Stimulated activated CD4-positive, alpha-beta T cell treated with anti-CD3 and anti-CD28 coated beads, Interleukin-1b, Interleukin-23, amount 100 ng/mL, for 48 hours (primary cell): Measurements from ENCODE around the gene RPS24.
"Not testable (repeated sequence)": the region's sequence is repeated elsewhere in the genome, so short reads cannot be mapped to it uniquely, and the experiment has no call there.

Source experiments
- DNase-seq: peaks from one replicate; pipeline ENCODE4 v3.0.0-alpha.2; 2020

Gene RPS24

GRCh38 chr10:78033637-78034470, at the start of gene RPS24:
RPS24 (plus strand) TSS chr10:78033863; CDS start chr10:78033902, 39 bp downstream.
- peak; percentile 95 for DNase-seq

- no peak for DNase-seq
Measured at GRCh38 chr10:77984986-77985385, 48.7 kb upstream of the RPS24 start.

DNA sequence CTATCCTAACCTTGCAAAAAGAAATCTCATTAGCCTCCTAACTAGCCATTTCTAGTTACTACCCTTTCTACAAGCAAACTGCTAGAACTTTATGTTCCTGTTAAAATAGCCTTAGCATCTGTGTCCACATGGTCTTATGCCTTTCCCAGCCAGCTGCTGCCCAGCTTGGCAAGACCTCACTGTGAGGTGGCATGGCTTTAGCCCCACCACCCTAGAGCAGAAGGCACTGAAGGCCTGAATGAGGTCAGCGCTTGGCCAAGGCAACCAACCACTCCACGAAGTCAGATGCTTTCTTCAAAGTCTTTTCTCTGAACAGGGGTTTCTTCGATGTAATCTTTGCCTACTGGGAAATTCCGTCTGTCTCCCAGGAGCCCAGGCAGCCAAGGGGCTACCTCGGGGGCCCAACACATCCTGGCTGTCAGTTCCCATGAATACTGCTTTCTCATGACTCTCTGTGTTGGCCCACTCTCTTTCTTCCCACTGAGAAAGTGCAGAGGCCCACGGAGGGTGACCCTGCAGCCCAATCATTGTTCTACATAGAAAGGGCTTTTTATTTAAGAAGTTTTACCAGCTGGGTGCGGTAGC, 45.9 kb upstream of the RPS24 start:
- DNase-seq: no peak

- peak; percentile 17 for DNase-seq
Measured at GRCh38 chr10:77989081-77989724, 44.5 kb upstream of the RPS24 start.

DNA sequence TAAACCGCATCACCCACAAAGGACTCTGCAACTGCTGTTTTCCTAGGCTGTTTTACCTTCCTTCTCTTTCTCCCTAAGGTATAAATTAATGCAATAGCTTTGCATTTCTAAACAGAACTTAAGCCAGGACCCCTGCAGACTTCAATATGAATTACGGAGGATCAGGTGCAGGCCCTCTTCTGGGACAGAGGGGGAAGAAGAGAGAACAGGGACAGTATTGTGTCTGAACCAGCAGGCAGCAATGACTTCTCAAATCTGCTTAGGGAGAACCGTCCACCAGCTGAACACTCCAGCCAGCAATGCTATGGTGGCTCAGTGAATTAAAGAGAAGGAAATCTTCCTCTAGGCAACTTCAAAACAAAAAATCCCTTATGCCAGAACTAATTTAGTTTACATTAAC, 40.0 kb upstream of the RPS24 start:
- no peak for DNase-seq

DNA sequence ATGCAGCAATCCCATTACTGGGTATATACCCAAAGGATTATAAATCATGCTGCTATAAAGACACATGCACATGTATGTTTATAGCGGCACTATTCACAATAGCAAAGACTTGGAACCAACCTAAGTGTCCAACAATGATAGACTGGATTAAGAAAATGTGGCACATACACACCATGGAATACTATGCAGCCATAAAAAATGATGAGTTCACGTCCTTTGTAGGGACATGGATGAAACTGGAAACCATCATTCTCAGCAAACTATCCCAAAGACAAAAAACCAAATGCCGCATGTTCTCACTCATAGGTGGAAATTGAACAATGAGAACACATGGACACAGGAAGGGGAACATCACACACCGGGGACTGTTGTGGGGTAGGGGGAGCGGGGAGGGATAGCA, 34.9 kb upstream of the RPS24 start:
- not testable (repeated sequence) for DNase-seq

GRCh38 chr10:78000206-78000605, 33.5 kb upstream of the RPS24 start:
- no peak for DNase-seq

DNA sequence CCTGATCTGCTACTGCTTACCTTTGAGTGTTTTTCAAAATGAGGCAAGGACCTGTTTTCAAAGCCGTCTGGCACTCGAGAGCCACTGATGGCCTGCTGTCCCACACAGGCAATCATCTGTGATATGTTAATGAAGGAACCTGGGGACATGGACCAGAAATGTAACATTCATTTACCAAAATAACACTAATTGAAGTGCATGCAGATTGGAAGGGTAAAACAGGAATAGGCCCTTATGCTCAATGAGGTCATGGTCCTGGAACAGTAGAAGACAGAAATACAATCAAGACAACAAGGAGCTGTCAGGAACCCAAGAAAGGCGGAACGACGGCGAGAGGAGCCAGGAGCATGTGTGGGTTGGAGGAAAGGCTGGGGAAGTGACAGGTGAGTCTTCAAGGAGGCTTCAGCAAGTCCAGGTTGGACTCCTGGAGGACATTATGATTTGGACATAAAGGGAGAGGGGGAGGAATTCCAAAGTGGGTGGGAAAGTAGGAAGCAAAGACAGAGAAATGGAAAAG, 32.6 kb upstream of the RPS24 start:
- no peak for DNase-seq

GRCh38 chr10:78002541-78003288, 30.9 kb upstream of the RPS24 start:
- no peak for DNase-seq

DNA sequence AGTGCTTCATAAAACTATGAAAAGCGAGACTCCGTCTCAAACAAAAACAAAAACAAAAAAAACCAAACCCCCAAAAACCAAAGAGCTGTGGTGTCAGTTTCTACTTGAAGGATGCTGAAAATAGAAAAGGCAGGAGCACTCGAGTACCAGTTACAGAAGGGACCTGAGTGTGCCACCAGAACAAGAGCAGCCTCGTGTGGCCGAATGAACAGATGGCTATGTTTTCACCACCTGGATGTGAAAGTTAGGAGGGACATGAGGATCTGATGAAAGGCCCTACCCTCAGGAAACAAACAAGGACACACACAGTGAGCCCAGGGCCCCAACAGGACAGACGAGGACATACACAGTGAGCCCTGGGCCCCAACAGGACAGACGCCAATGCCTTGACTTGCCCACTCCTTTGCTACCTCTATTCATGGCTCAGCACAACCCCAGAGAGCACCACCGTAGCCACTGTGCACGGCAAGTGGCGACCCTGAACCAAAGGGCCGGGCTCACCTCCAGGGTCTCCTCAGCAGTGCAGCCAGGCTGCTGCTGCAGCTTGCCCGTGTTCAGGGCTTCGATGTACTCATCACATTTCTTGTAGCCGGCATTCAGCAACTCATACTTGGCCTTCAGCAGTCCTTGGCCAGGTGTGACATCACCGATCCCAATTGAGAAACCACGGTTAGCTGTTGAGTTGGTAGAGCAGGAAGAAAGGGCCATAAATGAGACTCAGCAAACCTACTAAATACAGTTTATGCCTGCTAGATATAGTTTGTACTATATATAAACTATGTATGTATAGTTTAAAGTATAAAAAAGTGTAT, 29.2 kb upstream of the RPS24 start:
- no peak for DNase-seq

GRCh38 chr10:78007172-78007571, 26.5 kb upstream of the RPS24 start:
- no peak for DNase-seq

DNA sequence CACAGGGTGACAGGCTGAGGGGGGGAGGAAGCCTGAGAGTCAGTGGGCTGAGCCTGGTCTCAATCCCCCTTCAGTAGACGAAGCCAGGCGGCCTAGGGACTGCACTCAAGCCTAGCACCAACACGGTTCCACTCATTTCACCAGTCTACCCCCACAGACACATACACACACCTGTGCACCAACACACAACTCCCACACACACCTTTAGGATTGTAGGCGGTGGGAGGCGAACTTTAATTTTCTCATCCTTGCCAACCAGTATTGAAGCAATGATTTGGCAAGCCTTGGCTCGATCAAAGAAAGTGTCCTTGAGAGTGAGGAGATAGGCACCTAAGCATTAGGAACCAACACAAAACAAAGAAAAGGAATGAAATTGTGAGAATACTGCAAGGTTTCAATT, 24.0 kb upstream of the RPS24 start:
- DNase-seq: no peak

GRCh38 chr10:78010278-78010677, 23.4 kb upstream of the RPS24 start:
- DNase-seq: no peak

GRCh38 chr10:78011065-78011464, 22.6 kb upstream of the RPS24 start:
- no peak for DNase-seq

DNA sequence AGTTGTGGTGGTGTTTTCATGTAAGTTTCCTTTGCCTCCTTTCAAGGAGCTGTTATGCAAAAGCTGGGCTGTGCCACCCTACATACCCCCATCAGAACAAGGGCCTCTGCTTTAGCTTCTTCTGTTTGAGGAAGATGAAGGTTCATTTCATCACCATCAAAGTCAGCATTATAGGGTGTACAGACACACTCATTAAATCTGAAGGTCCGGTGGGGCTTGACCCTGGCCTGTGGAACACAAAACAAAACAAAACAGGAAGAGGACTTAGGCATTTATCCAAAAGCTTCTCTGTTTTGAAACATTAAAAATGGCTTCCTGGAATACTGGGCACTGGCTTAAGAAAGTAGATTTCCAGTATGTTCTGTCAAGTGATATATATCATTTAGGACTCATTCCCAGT, 20.1 kb upstream of the RPS24 start:
- no peak for DNase-seq

DNA sequence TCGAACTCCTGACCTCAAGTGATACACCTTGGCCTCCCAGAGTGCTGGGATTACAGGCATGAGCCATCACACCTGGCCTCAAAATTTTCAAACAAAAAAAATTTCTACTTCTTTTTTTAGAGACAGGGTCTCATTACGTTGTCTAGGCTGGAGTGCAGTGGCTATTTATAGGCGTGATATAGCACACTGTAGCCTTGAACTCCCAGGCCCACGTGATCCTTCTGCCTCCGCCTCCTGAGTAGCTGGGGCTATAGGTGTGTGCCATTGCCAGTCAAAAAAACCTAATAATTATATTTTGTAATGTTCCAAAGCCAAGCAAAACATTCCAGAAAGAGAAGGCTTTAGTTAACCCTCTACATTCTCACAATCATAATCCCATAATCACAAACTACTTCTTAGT, 18.1 kb upstream of the RPS24 start:
- DNase-seq: no peak

DNA sequence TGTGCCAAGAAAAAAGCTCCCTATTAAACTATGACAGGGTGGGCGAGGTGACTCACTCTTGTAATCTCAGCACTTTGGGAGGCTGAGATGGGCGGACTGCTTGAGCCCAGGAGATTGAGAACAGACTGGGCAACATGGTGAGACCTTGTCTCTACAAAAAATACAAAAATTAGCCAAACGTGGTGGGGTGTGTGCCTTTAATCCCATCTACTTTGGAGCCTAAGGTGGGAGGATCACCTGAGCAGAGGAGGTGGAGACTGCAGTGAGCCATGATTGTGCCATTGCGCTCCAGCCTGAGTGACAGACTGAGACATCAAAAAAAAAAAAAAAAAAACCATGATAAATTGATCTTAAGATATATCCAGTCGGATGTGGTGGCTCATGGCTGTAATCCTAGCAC, 15.8 kb upstream of the RPS24 start:
- no peak for DNase-seq

GRCh38 chr10:78019264-78019663, 14.4 kb upstream of the RPS24 start:
- no peak for DNase-seq

GRCh38 chr10:78021201-78021600, 12.5 kb upstream of the RPS24 start:
- no peak for DNase-seq

- no peak for DNase-seq
Measured at GRCh38 chr10:78023741-78024140, 9.9 kb upstream of the RPS24 start.

DNA sequence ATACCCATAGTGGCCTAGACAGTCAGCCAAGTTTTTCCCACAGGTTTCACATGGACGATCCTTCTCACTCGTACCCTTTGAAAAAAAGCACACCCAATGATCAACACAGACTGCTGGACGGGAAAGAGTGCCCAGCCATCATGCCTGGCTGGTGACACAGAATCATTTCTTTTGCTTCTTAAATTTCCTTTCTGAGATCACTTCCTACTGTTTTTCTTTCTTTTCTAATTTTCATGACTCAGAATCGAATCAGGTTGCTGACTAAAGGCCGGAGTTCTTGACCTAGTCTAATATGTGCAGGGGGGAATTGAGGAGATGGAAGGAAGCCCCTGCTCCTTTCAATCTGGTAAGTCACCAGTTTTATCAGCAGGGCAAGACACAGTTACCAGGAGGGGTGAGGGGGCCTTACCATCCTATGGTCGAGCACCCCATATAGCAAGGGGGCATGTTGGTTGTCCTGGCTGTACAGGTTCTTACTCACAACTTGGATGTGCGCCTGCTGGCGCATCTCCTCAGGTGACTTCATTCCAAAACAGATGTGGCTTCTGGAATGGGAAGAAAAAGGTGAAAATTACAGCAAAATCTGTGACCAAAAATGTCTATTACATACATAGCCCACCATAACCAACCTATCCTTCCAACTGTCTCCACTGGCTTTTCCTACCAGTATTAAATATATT, 7.8 kb upstream of the RPS24 start:
- DNase-seq: no peak
